Activated CD4-positive, CD25-positive, alpha-beta regulatory T cell treated with anti-CD3 and anti-CD28 coated beads, Interleukin-2, amount 50 U/mL, for 16 hours (primary cell): Measurements from ENCODE around the gene APOL3.
"Not testable (repeated sequence)": the region's sequence is repeated elsewhere in the genome, so short reads cannot be mapped to it uniquely, and the experiment has no call there.

Source experiments
- DNase-seq: peaks from one replicate; pipeline ENCODE4 v3.0.0-alpha.2; 2020; ENCODE audit warnings: low read depth, low spot score

APOL3 gene

GRCh38 chr22:36104435-36104834 is 56.1 kb downstream of the APOL3 start:
- DNase-seq: no peak

GRCh38 chr22:36103891-36104290 is 56.7 kb downstream of the APOL3 start:
- DNase-seq: no peak

DNA sequence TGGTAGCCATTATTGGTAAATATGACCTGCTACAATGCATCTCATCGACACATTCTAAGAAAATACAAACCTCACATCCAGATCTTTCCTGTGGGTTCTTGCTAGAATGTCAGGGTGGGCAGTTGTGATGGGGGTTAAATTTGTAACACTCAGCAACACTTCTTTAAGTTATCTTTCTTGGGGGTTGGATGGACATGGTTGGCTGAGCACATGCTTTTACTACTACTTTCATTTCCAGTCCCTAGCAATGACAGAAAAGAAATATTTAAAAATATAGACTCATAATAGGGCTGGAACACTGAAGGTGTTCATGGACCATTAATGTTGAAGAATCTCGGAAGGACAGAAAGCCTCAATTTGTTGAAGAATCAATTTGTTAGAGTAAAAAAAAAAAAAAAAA is 57.6 kb downstream of the APOL3 start:
- no peak for DNase-seq

GRCh38 chr22:36101756-36102155 is 58.8 kb downstream of the APOL3 start:
- DNase-seq: no peak

GRCh38 chr22:36100908-36101307 is 59.6 kb downstream of the APOL3 start:
- not testable (repeated sequence) for DNase-seq

- no peak for DNase-seq
Observed at GRCh38 chr22:36100134-36100824, 60.3 kb downstream of the APOL3 start.

- not testable (repeated sequence) for DNase-seq
Observed at GRCh38 chr22:36099561-36099960, 61.0 kb downstream of the APOL3 start.

DNA sequence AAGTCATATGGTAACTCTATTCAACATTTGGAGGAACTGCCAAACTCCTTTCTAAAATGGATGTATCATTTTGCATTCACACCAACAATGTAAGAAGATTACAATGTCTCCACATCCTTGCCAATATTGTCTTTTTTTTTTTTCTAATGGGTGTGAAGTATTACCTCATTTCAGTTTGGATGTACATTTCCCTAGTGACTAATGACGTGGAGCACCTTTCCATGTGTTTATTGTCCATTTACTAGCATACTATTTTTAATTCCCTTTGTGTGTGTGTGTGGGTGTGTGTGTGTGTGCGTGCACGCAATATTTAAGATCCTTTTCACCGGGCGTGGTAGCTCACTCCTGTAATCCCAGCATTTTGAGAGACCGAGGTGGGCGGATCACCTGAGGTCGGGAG is 62.7 kb downstream of the APOL3 start:
- no peak for DNase-seq

DNA sequence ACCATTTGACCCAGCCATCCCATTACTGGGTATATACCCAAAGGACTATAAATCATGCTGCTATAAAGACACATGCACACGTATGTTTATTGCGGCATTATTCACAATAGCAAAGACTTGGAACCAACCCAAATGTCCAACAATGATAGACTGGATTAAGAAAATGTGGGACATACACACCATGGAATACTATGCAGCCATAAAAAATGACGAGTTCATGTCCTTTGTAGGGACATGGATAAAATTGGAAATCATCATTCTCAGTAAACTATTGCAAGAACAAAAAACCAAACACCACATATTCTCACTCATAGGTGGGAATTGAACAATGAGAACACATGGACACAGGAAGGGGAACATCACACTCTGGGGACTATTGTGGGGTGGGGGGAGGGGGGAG is 69.8 kb downstream of the APOL3 start:
- DNase-seq: not testable (repeated sequence)
